Measurements from ENCODE around the gene ZNF33A. TPM values are rescaled to one million over a fixed set of nuclear protein-coding genes. Genes with fewer than 3 reads are reported as not detected.

The ZNF33A gene
- total RNA-seq, result 18.6 and 20.6 TPM in 2 replicates

DNA sequence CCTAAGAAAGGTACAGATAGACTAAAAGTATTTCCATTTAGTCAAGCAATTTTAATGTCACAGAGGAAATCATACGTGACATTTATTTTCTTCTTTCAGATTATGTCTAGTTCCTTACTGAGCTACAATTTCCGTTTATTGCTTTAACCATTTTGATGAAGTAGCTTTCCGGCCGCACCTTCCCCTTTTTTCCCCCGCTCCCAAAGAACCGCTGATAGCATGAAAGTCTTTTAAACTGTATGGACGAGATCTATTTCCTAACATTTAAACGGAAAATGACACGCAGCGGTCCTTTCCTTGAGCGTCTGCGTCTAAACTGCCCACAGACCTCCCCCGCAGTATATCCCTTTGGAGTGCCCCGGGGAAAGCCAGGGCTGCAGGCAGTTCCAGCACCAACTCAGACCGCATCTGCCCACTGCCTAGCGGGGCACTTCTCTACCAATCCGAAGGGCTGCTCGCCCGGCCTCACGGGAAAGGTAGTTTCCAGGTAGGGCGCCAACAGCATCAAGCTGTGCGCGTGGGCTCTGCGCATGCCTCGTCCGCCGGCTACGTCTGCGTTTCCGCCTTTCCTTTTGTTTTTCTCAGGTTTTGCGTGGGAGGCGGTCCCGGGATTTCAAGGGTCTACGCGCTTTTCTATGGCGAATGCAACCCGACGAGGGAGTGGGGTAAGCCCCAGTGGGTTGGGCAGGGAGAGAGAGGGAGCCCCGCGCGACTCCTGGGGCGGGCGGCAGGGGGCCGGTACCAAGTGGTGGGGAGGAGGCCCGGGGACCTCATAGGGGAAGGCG, at the start of gene ZNF33A:
Gene ZNF33A (plus strand): TSS at position 557 of the 785 bp plus-strand sequence. CDS start 1,667 bp downstream, outside the sequence.

GRCh38 chr10:37976091-37976879, 34.2 kb upstream of the ZNF33A start, which contains the start of gene ZNF25:
Gene ZNF25 (minus strand): TSS chr10:37976647. CDS start chr10:37971722, 4,925 bp downstream.

GRCh38 chr10:38094158-38094926, 83.9 kb downstream of the ZNF33A start, which contains the start of gene ZNF37A:
Gene ZNF37A (plus strand): TSS chr10:38094337. CDS start chr10:38096618, 2,281 bp downstream.

Small RNA genes lying within 50 kb of the gene (small RNA-seq; reads per million reads assigned to genes)
- gene AL161931.1, result not detected
- not detected for gene FXYD6P2
- not detected for gene RF00019
- gene RNU6-795P, result not detected

Other genes with a start within 250 kb of the ZNF33A start
- gene ZNF248, start 153.1 kb upstream of the ZNF33A start, total RNA-seq, result 5.6 and 6.4 TPM in 2 replicates
- 8.4 and 8.5 TPM in 2 replicates for gene ZNF25, start 34.0 kb upstream of the ZNF33A start, total RNA-seq
- 15.6 and 19.1 TPM in 2 replicates for gene ZNF37A, start 83.7 kb downstream of the ZNF33A start, total RNA-seq

Data from thoracic aorta endothelial cell (primary cell).